ENCODE results near the gene LRRC1. TPM values are rescaled to one million over a fixed set of nuclear protein-coding genes. Genes with fewer than 3 reads are reported as not detected.

LRRC1 gene
- total and polyA plus RNA-seq, 2 donors (not counting 3 experiments of a cell fraction or from before 2014, with no cell fraction given), result 5.6 to 11.7 TPM

GRCh38 chr6:53903357-53903756 lies 108.6 kb downstream of the LRRC1 start:
- no peaks in the 10 kb centered on the region for H3K27me3 ChIP-seq (ENCODE audit: control insufficient read depth in 2 of 2, insufficient read depth in 2 of 2, low read length in 2 of 2)
- ChIA-PET CTCF (no interaction called here), POLR2A (no interaction called here)
- peaks cover 13% of the 10 kb centered on the region for H3K4me1 ChIP-seq (ENCODE audit: control insufficient read depth, extremely low read depth, insufficient read depth, low read length)
- no peak overlapping the region for H2AFZ ChIP-seq (ENCODE audit: low read depth, low read length)
- no peak for DNase-seq (ENCODE audit: low read depth, low spot score)
- no peak overlapping the region for H3K27ac ChIP-seq (ENCODE audit: insufficient read depth, low read depth, low read length)
- no peaks in the 10 kb centered on the region for H3K79me2 ChIP-seq (ENCODE audit: control insufficient read depth, insufficient read depth, low read length)
- no peaks in the 10 kb centered on the region for H3K9me1 ChIP-seq (replicated peaks; ENCODE audit: control insufficient read depth, extremely low read depth, insufficient read depth, low read length)
- no peaks in the 10 kb centered on the region for H4K20me1 ChIP-seq (replicated peaks; ENCODE audit: control insufficient read depth, extremely low read depth, insufficient read depth, low read length)
- no peak for FAIRE-seq
- no peak overlapping the region for H3K4me2 ChIP-seq (ENCODE audit: insufficient read depth, low read length)
- TF ChIP-seq FOS (IDR thresholded peaks at IDR 0.05; ENCODE audit: borderline replicate concordance, insufficient read depth, low read length), result no peak
- TF ChIP-seq JUN (IDR thresholded peaks at IDR 0.05; ENCODE audit: borderline replicate concordance, insufficient read depth, insufficient read length, low read depth), result no peak
- TF ChIP-seq POLR2A (IDR thresholded peaks at IDR 0.05; ENCODE audit: low read depth, low read length), result no peak
- TF ChIP-seq, protein P1, sequence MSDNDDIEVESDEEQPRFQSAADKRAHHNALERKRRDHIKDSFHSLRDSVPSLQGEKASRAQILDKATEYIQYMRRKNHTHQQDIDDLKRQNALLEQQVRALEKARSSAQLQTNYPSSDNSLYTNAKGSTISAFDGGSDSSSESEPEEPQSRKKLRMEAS (IDR thresholded peaks at IDR 0.05; ENCODE audit: insufficient read depth, insufficient read length), result no peak
- TF ChIP-seq MYC (IDR thresholded peaks at IDR 0.05; ENCODE audit: low read depth, low read length), result no peak
- TF ChIP-seq CTCF (IDR thresholded peaks at IDR 0.05; ENCODE audit: extremely low read depth in 1 of 2, insufficient read depth in 1 of 2, low read depth in 1 of 2, low read length in 2 of 2), result no peak
- no peak for TF ChIP-seq EZH2 (IDR thresholded peaks at IDR 0.05; ENCODE audit: borderline replicate concordance, low read depth, low read length, severe bottlenecking)
- TF ChIP-seq POLR2AphosphoS5 (IDR thresholded peaks at IDR 0.05; ENCODE audit: insufficient read depth, low read depth, low read length), result no peak
- no peak for TF ChIP-seq GATA2 (IDR thresholded peaks at IDR 0.05; ENCODE audit: insufficient read depth, insufficient read length, low read depth, low read length)
- H3K4me3 ChIP-seq (replicated peaks in 1 of 3; ENCODE audit: insufficient read depth in 1 of 3, low read depth in 1 of 3, low read length in 3 of 3), result no peak overlapping the region
- no peak overlapping the region for H3K9ac ChIP-seq (replicated peaks; ENCODE audit: extremely low read depth, insufficient read depth, low read length)
- intact Hi-C loops (cut with micrococcal nuclease) (no loop called here), dilution Hi-C loops (cut with MboI; ENCODE audit: extremely low pct_ligation_motif_present, low sequenced_read_pairs) (no loop called here)
- no TSS peak for BruUV-seq (replicated peaks)
- H3K9me3 ChIP-seq (replicated peaks; ENCODE audit: control insufficient read depth, insufficient read depth, low read length), result no peaks in the 10 kb centered on the region
- H3K36me3 ChIP-seq (ENCODE audit: control insufficient read depth in 2 of 2, extremely low read depth in 1 of 2, insufficient read depth in 2 of 2, low read length in 2 of 2), result peaks cover 0 to 6% of the 10 kb centered on the region in 2 experiments
